ENCODE results near the gene ACADS. TPM values are rescaled to one million over a fixed set of nuclear protein-coding genes. Genes with fewer than 3 reads are reported as not detected.
"Not testable (repeated sequence)": the region's sequence is repeated elsewhere in the genome, so short reads cannot be mapped to it uniquely, and the experiment has no call there.

The ACADS gene
- total RNA-seq, 1 donor from 2014 or later: 4.2 TPM

- DNase-seq: not testable (repeated sequence)
These were observed 6.6 kb downstream of the ACADS start for GRCh38 chr12:120732198-120732597.

- no peak for DNase-seq
These were observed 7.9 kb downstream of the ACADS start for GRCh38 chr12:120733574-120733973.

- no peak for DNase-seq
These were observed 8.6 kb downstream of the ACADS start for GRCh38 chr12:120734210-120734609.

- DNase-seq: no peak
These were observed 9.6 kb downstream of the ACADS start for GRCh38 chr12:120735181-120735580.

- no peak for DNase-seq
These were observed 11.0 kb downstream of the ACADS start for GRCh38 chr12:120736404-120737331.

- DNase-seq: no peak
These were observed 12.1 kb downstream of the ACADS start for GRCh38 chr12:120737557-120738251.

GRCh38 chr12:120738252-120739030 lies 12.8 kb downstream of the ACADS start:
- no peak for DNase-seq

- no peak for DNase-seq
These were observed 13.6 kb downstream of the ACADS start for GRCh38 chr12:120739031-120739762.

- DNase-seq: no peak
These were observed 14.4 kb downstream of the ACADS start for GRCh38 chr12:120739821-120740613.

- no peak for DNase-seq
These were observed 15.2 kb downstream of the ACADS start for GRCh38 chr12:120740871-120741270.

GRCh38 chr12:120741476-120742421 lies 16.1 kb downstream of the ACADS start:
- DNase-seq: no peak

GRCh38 chr12:120744922-120745493 lies 19.4 kb downstream of the ACADS start:
- DNase-seq: no peak

- no peak for DNase-seq
These were observed 22.6 kb downstream of the ACADS start for GRCh38 chr12:120748242-120748641.

- no peak for DNase-seq
These were observed 23.6 kb downstream of the ACADS start for GRCh38 chr12:120749256-120749655.

- no peak for DNase-seq
These were observed 25.2 kb downstream of the ACADS start for GRCh38 chr12:120750806-120751205.

GRCh38 chr12:120751389-120751788 lies 25.8 kb downstream of the ACADS start:
- DNase-seq: no peak

GRCh38 chr12:120754792-120755191 lies 29.2 kb downstream of the ACADS start:
- DNase-seq: no peak

GRCh38 chr12:120755269-120755668 lies 29.6 kb downstream of the ACADS start:
- no peak for DNase-seq

GRCh38 chr12:120757226-120757742 lies 31.7 kb downstream of the ACADS start:
- no peak for DNase-seq
